Middle frontal gyrus (tissue), 1 donor: ENCODE data around the gene SNX24.

ENCODE experiments used
- DNase-seq: peaks from one replicate; pipeline ENCODE4 v3.0.0-alpha.2; 2015; ENCODE audit warnings: low spot score; ENCODE audit errors: extremely low spot score

The SNX24 gene

GRCh38 chr5:122915717-122916461 is 70.5 kb downstream of the SNX24 start:
- no peak for DNase-seq

DNA sequence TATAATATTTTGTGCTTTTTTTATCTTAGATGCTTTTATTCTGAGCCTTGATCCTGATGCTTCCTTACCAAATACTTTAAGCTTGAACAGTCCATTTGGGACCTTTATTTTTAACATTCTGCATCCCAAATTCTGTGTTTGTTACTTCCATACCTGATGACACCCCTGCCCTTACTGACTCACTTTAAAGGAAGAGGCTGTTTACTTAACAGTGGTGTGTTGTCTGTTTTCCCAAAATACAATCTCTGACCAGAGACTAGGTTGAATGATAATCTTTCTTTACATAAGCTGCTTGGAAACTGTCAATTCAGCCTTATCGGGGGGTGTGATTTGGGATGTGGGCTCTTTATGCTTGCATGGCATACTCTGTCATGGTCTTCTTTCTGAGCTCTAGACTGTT is 71.1 kb downstream of the SNX24 start:
- DNase-seq: no peak

- no peak for DNase-seq
Observed at GRCh38 chr5:122919969-122920368, 74.6 kb downstream of the SNX24 start.

DNA sequence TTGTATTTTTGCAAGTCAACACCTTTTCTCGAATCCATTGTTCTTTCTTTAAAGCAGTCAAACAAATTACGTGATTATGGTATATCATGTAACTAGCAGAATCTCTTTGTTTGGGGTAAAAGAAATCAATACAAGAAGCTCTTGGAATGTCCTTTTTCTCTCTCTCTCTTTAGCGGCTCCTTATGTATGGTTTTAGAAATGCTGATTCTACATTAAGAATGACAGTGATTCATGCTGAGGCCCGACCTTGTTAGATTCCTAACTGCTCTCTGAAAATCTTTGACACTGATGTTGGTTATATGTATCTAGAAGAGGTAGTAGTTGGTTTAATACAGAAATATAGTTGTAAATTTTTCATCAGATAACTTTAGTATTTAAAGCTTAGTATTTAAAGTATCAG is 76.4 kb downstream of the SNX24 start:
- DNase-seq: no peak

DNA sequence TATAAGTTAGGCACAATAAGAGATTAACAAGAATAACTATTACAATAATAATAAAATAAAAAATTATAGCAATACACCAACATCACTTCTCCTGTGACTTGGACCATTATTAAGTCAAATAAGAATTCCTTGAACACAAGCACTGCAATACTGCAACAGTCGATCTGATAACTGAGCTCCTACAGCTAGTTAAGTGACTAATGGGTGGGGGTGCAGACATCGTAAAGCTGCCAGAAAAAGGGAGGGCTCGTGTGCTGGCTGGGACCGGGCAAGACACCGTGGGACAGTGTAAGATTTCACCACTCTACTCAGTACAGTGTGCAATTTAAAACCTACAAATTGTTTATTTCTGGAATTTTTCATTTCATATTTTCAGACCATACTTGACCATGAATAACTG is 78.8 kb downstream of the SNX24 start:
- no peak for DNase-seq

GRCh38 chr5:122924719-122925395 is 79.4 kb downstream of the SNX24 start:
- DNase-seq: no peak

GRCh38 chr5:122929001-122929400 is 83.6 kb downstream of the SNX24 start:
- DNase-seq: no peak

DNA sequence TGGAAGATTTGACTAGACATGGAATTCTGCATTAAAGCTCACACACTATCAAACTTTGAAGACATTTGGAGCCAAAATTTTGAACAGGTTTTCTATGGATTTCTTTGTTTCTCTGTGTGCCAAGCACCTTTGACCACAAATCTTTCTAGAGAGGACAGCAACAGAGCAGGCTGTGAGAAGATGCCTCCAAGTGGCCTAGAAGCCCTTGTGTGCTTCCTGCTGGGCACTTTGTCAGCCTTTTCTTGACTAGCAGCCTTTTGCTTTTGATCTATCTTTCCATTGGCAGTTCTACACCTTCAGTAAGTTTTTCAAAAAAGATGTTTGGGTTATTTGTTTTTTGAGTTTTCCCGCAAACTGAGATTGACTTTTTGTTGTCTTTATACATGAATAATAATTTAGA is 84.6 kb downstream of the SNX24 start:
- no peak for DNase-seq

GRCh38 chr5:122933956-122934355 is 88.5 kb downstream of the SNX24 start:
- DNase-seq: no peak

DNA sequence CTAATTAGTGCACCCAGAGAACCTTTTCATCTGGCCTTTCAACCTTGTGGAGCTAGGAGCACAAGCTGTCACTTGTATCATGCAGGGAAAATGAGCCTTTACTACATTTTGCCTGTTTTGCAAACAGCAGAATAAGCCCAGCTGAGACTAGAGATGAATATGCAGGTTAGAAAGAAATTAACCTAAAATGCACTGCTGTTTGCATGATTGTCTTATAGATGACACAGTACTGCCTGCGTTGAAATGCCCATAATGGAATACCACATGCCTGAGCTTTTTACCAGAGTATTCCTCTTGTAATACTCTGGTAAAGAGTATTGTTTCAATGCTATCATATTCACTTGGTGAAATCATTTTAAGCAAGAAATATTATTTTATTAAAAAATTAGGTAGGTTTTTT is 90.7 kb downstream of the SNX24 start:
- DNase-seq: no peak

DNA sequence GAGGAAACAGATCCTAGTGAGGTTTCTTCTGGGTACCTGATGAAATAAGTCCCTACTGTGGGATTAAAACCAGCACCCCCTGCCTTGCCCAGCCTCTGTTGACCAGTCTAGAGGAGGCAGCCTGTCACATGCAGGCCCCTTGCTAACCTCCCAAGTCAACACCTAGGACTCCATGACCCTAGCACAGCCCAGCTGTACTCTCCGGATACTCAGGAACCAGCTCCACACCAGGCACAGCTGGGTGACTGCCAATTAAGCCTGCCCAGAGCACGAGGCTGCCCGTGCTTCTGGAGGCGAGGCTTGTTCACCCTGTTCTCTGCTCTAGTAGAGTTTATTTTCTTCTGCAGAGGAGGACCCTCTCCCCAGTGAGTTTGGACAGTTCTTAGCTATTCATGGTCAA is 92.5 kb downstream of the SNX24 start:
- no peak for DNase-seq

DNA sequence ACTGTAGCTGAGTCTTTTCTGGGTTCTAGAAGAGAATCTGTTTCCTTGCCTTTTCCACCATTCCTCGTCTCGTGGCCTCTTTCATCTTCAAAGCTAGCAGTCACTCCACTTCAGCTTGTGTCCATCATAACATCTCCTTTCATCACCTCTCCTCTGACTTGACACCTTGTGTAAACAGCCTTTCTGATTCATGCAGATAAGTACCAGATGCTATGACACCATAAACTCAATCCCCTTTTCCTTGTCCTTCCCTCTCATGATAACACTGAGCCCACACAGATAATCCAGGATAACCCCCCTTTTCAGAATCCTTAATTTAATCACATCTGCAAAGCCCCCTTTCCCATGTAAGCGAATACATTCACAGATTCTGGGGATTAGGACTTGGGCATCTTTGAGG is 95.5 kb downstream of the SNX24 start:
- DNase-seq: no peak

DNA sequence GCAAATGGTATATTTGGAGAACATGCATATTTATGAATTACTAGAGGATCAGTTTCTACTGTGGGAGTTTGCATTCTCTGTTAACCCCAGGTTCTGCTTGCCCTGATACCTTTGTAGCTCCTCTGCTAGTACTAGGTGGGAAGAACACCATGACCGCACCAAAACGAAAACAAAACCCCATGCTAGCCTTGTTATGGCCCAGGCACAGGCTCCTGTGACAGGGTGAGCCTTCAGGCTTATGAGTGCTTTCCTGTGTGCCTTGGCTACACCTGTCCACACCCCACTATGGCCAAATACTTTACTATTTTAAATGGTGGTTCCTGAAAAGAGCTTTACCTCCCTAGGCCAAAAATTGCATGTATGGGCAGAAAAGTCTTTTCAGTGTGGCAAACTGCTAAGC is 96.3 kb downstream of the SNX24 start:
- DNase-seq: no peak

DNA sequence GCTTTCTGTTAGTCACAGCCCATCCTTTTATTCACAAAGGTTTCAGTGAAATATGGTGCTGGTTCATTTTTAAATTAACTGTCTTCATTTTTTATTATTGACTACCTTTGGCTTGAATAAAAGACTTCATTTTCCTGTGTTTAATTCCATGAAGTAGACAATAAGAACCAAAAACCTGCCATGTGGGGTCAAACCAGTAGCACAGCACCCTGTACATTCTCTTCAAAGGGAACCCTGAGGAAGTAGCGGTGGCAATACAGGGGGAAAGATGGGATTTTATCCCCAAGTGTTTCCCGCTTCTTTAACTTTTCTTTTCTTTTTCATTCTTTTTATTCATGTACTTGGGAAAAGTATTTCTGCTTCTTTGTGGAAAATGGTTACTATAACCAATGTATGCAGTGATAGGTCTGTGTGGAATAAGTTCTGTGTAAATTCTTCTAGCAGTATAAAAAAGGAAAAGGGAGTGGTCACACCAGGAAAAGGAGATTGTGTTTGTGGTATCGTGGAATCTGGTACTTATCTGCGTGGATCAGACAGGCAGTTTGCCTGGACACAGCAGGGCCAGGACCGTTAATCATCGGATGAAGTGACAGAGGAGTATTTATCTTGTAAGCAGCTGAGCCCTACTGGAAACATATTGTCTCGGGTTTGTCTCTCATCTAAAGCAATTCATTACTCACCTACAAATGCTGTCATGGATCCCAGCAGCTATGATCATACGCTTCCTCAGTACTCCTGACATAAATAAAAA is 96.9 kb downstream of the SNX24 start:
- no peak for DNase-seq

- DNase-seq: no peak
Observed at GRCh38 chr5:122943050-122943698, 97.8 kb downstream of the SNX24 start.

DNA sequence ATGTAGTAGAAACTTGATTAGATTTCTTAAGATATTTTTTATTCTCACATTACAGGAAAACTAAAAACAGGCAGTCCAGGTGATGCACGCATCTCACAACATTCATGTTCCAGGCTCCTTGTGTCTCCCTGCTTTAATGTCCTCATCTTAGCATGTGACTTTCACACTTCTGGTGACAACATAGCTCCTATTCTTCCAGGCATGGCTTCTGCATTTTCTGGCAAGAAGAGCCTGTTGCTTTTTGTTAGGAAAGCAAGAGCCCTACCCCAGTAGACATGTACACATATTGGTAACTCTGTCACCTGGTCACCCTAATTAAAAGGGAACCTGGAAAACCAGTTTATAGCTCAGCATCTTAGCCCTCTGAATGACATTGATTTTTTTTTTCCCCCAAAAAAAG is 98.6 kb downstream of the SNX24 start:
- no peak for DNase-seq

DNA sequence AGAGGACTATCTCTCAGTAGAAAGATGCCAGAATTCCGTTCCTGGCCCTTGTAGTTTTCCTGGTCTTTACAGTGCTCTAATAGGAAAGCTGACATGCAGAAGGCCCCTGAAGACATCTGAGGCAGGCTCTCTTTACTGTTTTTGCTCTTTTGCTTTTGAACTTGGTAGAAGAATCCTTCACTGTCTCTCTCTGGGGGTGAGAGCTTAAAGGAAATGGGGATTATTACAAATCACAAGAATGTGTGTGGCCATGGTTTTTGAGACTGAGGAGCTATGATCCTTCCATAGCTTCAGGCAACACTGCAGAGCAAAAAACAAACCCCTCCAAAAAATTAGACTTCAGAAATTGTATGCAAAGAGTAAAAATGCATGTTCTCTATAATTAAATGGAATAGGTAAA is 102.0 kb downstream of the SNX24 start:
- DNase-seq: no peak

GRCh38 chr5:122947772-122948171 is 102.4 kb downstream of the SNX24 start:
- DNase-seq: no peak

DNA sequence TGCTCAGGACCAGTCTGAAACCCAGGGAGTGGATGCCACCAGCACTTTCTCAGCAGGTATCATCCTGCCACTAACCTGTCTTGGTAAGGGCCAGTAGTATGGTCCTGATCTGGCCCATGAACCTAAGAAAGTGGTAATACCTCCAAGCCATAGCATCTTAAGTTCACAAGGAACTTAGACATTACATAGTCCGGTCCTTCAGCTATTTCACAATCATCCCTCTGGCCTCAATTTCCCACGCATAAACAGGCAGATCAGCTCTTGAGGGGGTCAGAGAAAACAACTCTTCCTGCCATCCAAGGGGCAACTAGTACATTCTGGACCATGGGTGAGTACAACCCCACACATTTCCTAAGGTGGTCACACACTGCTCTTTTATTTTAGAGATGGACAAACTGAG is 102.9 kb downstream of the SNX24 start:
- no peak for DNase-seq

DNA sequence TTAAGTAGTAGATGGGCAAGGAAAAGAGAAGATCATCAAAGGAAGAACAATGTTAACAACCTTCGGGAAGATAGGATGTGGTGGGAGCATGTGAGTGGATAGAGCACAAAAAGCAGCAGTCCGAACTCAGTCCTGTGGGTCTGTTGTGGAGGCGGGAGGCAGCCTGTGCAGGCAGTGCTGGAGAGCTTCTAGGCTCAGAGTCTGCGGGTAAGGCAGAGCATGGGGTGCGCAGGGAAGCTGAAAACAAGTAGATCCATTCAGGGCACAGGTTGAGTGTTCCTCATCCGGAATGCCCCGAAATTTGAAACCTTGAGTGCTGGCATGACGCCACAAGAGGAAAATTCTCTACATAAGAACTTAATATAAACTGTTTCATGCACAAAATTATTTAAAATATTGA is 106.2 kb downstream of the SNX24 start:
- DNase-seq: no peak

- no peak for DNase-seq
Observed at GRCh38 chr5:122954719-122955118, 109.3 kb downstream of the SNX24 start.

DNA sequence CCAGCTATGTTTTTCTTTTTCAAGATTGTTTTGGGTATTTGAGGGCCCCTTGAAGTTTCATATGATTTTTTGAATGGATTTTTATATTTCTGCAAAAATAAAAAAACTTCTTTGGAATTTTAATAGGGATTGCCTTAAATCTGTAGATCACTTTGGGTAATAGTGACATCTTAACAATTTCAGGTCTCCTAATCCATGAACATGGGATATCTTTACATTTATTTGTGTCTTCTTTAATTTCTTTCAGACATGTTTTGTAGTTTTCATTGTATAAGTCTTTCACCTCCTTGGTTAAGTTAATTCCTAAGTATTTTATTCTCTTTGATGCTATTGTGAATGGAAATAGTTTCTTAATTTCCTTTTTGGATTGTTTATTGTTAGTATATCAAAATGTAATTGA is 112.0 kb downstream of the SNX24 start:
- DNase-seq: no peak
